HTERT RPE-1 (cell line): ENCODE data around the gene ANKMY1.

Experiments
- in situ Hi-C: fragments of 300-500 bp; cut with MboI; formaldehyde crosslinking; loops from 4 replicates; pipeline ENCODE4 v1.14.3; 2020; ENCODE audit warnings: low sequenced_read_pairs

ANKMY1 gene

GRCh38 chr2:240451791-240452461, 105.9 kb downstream of the ANKMY1 start:
- in situ Hi-C loops: no loop called here

- in situ Hi-C loops: no loop called here
These were observed 106.6 kb downstream of the ANKMY1 start for GRCh38 chr2:240451108-240451611.

GRCh38 chr2:240450532-240451107, 107.2 kb downstream of the ANKMY1 start:
- in situ Hi-C loops: no loop called here

- in situ Hi-C loops: no loop called here
These were observed 107.8 kb downstream of the ANKMY1 start for GRCh38 chr2:240449764-240450531.

GRCh38 chr2:240448387-240449274, 109.2 kb downstream of the ANKMY1 start:
- in situ Hi-C loops: no loop called here

GRCh38 chr2:240447934-240448333, 109.9 kb downstream of the ANKMY1 start:
- in situ Hi-C loops: no loop called here

- in situ Hi-C loops: no loop called here
These were observed 110.5 kb downstream of the ANKMY1 start for GRCh38 chr2:240447331-240447730.

GRCh38 chr2:240446664-240447175, 111.1 kb downstream of the ANKMY1 start:
- in situ Hi-C loops: no loop called here

GRCh38 chr2:240445961-240446663, 111.7 kb downstream of the ANKMY1 start:
- in situ Hi-C loops: no loop called here

- in situ Hi-C loops: no loop called here
These were observed 113.3 kb downstream of the ANKMY1 start for GRCh38 chr2:240444464-240444863.

GRCh38 chr2:240443891-240444301, 113.9 kb downstream of the ANKMY1 start:
- in situ Hi-C loops: no loop called here

- in situ Hi-C loops: no loop called here
These were observed 114.7 kb downstream of the ANKMY1 start for GRCh38 chr2:240442891-240443715.

- in situ Hi-C loops: no loop called here
These were observed 115.8 kb downstream of the ANKMY1 start for GRCh38 chr2:240441993-240442411.

GRCh38 chr2:240441326-240441992, 116.3 kb downstream of the ANKMY1 start:
- in situ Hi-C loops: no loop called here

GRCh38 chr2:240440704-240441320, 117.0 kb downstream of the ANKMY1 start:
- in situ Hi-C loops: no loop called here

- in situ Hi-C loops: no loop called here
These were observed 117.5 kb downstream of the ANKMY1 start for GRCh38 chr2:240440251-240440650.

GRCh38 chr2:240439698-240440151, 118.1 kb downstream of the ANKMY1 start:
- in situ Hi-C loops: no loop called here
